ENCODE results near the gene ZBTB46.
A peak's percentile ranks its signal among the peaks of the same experiment; 100 is the strongest.
"Not testable (repeated sequence)": the region's sequence is repeated elsewhere in the genome, so short reads cannot be mapped to it uniquely, and the experiment has no call there.

Gene ZBTB46

DNA sequence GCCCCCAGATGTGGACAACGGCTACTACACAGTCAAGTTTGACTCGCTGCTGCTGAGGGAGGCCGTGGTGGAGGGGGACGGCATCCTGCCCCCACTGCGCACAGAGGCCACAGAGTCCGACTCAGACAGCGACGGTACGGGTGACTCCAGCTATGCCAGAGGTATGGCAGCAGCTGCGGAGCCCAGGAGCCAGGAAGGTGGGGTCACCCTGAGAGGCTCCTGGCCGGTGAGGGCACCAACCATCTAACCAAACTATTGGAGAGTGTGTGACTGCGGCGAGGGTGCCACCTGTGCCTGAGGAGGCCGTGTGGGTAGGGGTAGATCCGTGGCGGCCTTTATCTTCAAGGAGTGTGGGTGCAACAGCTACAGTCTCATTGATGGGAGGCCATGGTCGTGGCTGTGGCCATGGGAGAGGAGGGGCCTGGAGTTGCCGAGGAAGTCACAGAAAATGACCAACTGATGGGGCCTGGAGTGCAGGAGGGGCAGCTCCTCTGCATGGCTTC, 97.4 kb downstream of the ZBTB46 start:
- DNase-seq: no peak

DNA sequence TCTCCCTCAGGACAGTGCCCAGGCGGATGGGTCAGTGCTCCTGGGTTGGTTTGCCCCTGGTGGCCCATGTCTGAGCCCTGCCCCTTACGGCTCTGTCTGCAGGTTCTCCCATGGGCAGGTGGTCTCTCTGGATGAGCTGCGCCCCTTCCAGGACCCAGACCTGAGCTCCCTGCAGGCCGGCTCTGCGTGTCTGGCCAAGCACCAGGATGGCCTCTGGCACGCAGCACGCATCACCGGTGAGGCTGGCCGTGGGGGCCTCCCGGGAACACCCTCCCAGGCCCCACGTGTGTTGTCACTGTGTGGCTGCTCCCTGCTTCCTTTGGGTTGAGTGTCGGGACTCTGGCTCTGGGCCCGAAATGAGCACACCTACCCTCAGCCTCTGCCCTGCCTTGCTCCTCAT, 97.9 kb downstream of the ZBTB46 start:
- no peak for DNase-seq

DNA sequence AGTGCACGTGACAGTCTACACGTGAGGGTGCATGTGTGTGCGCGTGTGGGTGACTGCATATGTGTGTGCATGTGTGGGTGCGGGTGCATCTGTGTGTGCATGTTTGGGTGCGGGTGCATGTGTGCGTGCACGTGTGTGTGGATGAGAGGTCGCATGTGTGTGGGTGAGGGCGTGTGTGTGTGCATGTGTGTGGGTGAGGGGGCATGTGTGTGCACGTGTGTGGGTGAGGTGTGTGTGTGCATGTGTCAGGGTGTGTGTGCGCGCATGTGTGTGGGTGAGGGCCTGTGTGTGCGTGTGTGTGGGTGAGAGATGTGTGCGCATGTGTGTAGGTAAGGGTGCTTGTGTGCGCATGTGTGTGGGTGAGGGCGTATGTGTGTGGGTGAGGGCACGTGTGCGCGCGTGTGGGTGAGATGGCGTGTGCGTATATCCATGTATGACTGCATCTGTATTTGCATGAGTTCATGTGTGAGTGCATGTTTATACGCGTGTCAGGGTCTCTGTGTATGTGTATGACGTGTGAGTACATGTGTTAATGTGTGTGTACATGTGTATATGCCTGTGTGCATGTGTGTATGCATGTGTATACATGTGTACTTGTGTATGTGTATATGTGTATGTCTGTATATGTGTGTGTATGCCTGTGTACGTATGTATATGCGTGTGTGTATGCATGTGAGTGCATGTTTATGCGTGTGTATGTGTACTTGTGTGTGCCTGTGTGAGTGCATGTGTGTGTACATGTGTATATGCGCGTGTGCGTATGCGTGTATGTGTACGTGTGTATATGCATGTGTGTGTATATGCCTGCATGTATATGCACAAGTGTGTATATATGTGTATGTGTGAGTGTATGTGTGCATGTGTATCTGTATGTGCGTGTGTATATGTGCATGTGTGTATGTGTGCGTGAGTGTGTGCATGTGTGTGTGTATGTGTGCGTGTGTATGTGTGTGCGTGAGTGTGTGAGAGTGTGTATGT, 98.7 kb downstream of the ZBTB46 start:
- no peak for DNase-seq

DNA sequence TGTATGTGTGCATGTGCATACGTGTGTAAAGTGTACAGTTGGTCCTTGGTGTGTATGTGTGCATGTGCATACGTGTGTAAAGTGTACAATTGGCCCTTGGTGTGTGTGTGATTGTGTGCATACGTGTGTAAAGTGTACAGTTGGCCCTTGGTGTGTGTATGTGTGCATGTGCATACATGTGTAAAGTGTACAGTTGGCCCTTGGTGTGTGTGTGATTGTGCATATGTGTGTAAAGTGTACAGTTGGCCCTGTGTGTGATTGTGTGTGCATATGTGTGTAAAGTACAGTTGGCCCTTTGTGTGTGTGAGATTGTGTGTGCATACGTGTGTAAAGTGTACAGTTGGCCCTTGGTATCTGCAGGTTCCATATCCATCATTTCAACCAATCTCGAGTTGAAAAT, 99.7 kb downstream of the ZBTB46 start:
- no peak for DNase-seq

DNA sequence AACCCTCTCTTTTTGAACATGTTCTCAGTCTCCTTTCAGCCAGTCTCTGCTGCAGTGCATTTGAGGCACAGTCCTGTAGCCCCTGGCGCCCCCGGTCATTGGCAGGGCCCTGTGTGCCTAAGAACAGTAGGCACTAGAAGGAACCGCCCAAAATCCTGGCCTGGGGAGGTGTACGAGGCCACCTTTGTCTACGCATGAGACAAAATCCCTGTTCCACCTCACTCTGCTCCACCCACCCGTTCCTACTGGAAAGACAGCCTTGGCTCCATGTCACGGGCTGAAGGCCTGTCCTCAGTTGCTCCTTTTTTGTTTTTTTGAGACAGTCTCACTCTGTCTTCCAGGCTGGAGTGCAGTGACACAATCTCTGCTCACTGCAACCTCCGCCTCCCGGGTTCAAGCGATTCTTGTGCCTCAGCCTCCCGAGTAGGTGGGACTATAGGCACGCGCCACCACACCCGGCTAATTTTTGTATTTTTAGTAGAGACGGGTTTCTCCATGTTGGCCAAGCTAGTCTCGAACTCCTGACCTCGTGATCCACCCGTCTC, 100.8 kb downstream of the ZBTB46 start:
- peak in 1 of 3 donors; percentile 16 for DNase-seq

DNA sequence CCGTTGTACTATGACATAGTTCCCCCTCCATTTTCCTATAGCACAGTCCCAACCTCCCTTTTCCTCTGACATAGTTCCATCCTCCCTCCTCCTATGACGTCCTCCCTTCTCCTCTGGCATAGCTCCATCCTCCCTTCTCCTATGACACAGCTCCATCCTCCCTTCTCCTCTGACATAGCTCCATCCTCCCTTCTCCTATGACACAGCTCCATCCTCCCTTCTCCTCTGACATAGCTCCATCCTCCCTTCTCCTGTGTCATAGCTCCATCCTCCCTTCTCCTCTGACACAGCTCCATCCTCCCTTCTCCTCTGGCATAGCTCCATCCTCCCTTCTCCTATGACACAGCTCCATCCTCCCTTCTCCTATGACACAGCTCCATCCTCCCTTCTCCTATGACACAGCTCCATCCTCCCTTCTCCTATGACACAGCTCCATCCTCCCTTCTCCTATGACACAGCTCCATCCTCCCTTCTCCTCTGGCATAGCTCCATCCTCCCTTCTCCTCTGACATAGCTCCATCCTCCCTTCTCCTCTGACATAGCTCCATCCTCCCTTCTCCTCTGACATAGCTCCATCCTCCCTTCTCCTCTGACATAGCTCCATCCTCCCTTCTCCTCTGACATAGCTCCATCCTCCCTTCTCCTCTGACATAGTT, 108.0 kb downstream of the ZBTB46 start:
- not testable (repeated sequence) for DNase-seq

DNA sequence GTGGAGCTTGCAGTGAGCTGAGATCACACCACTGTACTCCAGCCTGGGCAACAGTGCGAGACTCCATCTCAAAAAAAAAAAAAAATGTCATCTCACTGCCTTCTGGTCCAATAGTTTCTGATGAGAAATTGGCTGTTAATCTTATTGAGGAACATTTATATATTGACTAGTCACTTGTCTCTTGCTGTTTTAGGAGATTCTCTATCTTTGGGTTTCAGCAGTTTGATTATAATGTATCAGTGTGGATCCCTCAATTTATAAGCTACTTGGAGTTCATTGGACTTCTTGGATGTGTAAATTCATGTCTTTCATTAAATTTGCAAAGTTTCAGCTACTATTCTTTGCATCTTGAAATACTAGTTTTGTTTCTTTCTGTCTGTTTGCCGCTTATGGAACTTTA, 112.1 kb downstream of the ZBTB46 start:
- DNase-seq: no peak

DNA sequence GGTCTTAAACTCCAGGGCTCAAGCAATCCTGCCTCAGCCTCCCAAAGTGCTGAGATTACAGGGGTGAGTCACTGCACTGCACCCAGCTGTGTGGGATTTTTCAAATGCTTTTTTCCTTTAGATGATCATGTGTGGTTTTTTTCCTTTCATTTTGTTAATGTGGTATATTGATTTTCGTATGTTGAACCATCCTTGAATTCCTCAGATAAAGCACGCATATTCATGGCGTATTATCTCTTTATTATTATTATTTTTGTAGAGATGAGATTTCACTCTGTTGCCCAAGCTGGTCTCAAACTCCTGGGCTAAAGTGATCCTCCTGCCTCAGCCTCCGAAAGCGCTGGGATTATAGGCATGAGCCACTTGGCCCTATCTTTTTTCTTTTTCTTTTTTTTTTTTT, 116.2 kb downstream of the ZBTB46 start:
- no peak for DNase-seq

DNA sequence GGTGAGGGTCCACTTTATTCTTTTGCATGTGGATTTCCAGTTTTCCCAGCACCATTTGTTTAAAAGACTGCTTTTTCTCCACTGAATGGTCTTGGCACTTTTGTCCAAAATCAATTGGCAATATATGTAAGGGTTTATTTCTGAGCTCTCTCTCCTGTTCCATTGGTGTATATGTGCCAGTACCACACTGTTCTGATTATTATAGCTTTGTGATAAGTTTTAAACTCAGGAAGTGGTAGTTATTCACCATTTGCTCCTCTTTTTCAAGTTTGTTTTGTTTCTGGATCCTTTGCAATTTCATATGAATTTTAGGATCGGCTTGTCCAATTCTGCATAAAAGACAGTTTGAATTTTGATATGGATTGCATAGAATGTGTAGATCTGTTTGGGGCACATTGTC, 118.9 kb downstream of the ZBTB46 start:
- DNase-seq: no peak

DNA sequence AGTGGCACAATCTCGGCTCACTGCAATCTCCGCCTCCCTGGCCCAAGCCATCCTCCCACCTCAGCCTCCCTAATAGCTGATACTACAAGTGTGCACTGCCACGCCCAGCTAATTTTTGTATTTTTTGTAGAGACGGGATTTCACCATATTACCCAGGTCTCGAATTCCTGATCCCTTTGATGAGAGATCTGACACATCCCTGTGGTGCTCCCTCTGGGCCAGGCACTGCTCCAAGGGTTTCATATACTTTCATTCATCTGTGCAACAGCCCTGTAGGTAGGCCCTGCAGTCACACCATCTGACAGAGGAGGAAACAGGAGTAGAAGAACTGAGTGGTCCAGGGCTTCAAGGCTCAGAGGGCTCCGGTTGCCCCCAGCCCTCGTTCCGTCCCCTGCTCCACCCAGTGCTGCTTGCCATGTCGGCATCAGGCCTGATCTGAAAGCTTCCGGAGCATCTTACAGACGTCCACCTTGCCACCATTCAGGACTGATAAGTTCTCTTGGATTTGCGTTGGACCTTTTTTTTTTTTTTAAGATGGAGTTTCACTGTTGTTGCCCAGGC, 119.9 kb downstream of the ZBTB46 start:
- DNase-seq: no peak

DNA sequence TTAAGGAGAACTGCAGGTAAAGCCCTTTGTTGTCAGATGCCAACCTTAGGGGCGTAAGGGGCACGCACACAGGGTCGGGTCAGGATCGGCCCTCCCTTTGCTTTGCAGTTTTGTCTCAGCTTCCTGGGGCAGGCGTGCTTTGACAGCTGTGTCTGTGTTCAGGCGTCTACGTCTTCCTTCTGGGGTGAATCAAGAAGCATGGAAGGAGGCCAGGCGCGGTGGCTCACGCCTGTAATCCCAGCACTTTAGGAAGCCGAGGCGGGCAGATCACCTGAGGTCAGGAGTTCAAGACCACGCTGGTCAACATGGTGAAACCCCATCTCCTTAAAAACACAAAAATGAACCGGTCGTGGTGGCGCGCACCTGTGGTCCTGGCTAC, 121.9 kb downstream of the ZBTB46 start:
- DNase-seq: no peak

DNA sequence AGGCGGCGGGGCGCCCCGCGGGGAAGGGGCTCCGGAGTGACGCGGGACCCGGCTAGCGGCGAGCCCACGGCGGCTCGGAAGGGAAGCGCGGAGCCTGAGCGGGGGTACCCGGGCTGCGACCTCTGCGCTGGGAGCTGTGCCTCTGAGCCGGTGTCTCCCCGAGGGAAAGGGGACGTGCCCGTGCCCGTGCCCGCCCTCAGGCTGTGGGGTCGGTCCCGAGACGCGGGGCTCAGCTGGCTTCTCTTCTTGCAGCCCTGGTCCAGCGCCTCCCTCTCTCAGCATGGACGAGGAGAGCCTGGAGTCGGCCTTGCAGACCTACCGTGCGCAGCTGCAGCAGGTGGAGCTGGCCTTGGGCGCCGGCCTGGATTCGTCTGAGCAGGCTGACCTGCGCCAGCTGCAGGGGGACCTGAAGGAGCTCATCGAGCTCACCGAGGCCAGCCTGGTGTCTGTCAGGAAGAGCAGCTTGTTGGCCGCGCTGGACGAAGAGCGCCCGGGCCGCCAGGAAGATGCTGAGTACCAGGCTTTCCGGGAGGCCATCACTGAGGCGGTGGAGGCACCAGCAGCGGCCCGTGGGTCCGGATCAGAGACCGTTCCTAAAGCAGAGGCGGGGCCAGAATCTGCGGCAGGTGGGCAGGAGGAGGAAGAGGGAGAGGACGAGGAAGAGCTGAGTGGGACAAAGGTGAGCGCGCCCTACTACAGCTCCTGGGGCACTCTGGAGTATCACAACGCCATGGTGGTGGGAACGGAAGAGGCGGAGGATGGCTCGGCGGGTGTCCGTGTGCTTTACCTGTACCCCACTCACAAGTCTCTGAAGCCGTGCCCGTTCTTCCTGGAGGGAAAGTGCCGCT, 122.5 kb downstream of the ZBTB46 start:
- DNase-seq: peak in 1 of 3 donors; percentile 31

DNA sequence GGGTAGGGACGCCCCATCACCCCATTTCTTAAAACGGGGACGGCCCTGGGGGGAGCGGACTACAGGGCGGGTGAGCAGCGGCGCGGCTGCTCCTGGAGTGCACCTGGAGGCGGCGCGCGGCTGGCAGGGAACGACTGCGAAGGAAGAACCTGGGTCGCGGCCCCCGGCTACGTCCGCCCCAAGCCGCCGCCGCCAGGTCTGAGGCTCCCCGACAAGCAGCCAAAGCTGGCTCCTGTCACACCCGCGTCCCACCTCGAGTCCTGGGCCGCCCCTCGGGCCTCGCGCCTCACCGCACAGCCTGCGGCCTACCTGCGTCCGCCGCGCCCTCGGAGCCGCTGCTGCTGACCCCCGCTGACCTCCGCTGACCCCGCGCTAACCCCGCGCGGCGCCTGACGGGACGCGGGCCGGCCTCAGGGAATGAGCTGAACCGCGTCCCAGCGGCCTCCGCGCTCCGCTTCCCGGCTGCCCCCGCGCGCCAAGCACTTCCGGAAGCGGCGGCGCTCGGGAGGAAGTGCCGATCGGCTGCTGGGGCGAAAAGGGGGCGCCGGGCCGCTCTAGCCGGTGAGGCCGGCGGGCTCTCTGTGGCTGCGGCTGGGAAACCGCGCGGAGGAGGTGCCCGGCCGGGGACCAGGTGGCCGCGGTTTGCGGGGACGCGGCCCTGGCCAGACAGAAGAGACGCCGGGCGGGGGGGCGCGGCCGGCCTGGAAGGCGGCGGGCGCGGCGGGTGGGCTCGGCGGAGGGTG, 123.3 kb downstream of the ZBTB46 start, which contains the start of the genes ARFRP1 and ZGPAT:
Gene ARFRP1 (minus strand): TSS at position 419 of the 743 bp plus-strand sequence. CDS start 885 bp downstream, outside the sequence.
Gene ZGPAT (plus strand): TSS at position 482 of the 743 bp plus-strand sequence. CDS start 542 bp downstream, outside the sequence.
- peak; percentile 92 to 97 (median 96) for DNase-seq

DNA sequence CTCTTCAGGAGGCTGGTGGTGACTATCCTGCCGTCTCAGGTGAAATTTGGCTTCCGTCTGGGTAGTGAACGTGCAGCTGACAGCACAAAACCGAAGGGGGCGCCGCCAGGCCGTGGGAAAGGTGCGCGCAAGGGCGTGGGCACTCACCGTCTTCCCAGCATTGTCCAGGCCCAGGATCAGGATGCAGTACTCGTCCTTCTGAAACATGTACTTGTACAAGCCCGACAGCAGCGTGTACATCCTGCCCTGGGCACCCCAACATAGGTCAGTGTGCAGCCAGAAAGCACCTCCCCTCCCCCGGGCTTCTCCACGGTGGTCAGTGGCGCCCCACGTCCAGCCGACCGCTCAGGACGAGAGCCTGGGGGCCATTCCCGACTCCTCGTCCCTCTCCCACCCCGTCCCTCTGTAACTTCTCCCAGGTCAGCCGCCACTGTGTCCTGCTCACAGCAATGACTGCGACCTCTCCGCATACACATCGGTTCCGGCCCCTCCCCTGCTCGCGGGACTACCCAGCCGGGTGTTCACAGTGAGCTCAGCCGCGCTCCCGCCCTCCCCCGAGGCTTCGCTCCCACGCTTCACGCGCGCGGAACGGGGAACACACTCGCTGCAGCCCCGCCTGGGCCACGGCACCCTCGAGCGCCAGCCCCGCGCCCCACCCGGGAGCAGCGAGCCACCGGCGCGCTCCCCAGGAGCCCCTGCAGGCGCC, 124.1 kb downstream of the ZBTB46 start:
- DNase-seq: peak; percentile 87 to 94 (median 90)

DNA sequence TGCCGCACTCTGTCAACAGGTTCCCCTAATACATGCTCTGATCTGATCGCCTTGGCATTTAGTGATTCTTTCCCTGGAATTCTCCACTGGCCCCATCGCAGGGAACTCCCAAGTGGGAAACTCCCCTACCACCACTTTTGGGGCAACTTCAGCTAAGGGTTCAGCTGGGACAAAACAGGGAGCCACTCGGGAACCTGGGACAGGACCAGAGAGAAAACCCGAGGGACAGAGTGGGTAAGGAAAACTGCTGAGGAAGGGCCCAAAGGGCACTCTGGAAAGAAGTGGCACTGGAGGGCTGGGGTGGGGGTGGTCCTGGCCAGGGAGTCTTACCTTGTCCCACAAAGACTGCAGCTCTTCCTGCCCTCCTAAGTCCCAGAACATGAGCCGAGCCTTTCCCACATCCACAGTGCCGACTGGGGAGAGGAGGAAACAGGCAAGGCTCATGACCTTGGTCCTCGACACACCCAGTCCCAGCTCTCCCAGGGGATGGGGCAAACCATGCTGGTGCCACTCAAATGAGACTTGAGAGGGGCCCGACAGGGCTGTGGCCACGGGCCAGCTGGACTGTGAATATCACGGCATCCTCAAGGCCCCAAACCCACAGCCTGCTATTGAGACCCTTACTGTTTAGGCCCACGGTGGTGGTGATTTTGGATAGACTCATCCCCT, 124.9 kb downstream of the ZBTB46 start:
- peak in 1 of 3 donors; percentile 19 for DNase-seq

DNA sequence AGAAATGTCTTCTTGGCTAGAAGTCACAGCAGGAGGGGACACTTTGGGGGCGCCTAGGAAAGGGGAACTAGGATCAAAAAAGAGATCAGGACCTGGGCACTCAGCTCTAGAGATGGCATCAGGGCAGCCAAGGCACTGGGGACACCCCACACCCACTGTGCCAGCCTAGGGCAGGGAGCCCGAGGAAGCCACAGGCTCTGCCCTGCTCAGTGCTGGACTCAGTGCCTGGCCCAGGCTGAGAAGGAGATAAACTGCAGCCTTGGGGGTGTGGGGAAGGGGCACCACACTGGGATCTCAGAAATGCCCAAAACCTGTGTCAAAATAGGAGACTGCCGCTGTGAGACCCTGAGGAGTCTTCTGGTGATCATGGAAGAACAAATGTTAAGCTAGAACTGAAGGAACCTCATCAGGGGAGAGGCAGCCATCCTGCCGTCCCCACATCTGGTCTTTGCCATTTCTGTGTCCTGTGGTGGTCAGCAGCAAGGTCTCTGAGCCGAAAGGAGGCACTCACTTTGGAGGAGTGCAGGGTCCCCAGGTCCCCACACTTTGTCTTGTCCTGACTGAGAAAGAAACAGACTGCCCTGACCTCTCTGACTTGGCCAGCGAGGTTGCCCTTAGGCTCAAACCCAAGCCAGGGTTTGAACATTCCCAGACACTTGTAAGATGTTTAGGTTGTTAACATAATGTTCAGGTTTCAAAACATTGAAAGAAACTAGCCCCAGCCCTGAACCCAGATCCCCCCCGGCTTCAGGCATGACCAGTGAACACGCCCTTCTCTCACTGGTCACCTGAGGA, 125.6 kb downstream of the ZBTB46 start:
- no peak for DNase-seq

DNA sequence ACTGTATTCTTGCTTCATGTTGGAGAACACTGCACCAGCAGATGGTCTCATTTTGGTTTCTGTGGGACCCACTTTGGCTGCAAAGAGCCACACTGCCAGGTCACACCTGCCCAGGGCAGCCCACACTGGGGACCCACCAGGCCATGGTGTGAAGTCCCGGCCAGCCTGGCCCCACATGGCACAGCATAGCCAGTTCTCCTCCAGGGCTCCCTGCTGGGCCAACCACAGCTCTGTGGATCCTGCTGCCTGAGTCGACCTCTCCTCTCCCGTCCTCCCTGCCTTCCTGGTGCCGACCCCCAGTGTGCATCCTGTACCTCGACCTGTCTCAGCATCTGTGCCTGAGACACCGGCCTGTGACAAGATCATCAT, 126.3 kb downstream of the ZBTB46 start:
- no peak for DNase-seq

DNA sequence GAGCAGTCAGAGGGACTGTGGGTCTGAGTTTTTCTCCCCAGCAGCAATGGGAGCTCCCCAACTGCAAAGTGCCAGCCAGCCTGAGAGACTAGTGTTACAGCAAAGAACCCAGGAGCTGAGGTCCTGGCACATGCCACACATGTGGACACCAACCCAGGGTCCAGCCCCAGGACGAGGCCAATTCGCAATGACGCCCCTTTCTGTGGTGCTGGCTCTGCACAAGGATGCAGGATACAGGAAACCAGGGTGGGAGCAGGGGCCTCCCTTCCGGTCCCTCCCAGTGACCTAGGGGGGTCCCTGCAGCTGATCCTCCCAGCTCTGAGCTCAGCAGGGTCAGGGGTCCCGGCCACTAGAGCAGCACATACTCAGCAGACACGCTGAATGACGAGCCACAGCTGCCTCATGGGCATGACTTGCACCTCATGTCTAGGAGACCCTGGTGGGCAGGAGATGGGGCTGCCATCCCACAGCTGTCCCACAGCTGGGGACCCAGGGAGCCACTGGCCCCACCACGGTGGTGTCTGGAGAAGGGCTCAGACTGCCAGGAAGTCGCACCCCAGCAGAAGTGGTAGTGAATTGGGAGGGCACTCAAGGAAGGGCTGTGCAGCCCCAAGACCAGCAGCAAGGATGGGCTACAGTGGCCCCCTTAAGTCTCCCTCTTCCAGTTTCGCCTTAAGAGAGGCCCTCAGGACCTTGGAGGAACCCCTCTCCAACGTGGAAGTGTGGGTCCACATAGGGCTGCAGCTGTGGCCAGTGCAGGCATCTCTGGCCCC, 126.9 kb downstream of the ZBTB46 start:
- no peak for DNase-seq

Data from suppressor macrophage treated with lipopolysaccharide for 1 hour (primary cell).